ENCODE results near the gene CHEK2. TPM values are rescaled to one million over a fixed set of nuclear protein-coding genes. Genes with fewer than 3 reads are reported as not detected.
A peak's percentile ranks its signal among the peaks of the same experiment; 100 is the strongest.

Gene CHEK2
- total RNA-seq, 4 donors from 2014 or later = 7.1 to 16.0 (median 9.4) TPM

DNA sequence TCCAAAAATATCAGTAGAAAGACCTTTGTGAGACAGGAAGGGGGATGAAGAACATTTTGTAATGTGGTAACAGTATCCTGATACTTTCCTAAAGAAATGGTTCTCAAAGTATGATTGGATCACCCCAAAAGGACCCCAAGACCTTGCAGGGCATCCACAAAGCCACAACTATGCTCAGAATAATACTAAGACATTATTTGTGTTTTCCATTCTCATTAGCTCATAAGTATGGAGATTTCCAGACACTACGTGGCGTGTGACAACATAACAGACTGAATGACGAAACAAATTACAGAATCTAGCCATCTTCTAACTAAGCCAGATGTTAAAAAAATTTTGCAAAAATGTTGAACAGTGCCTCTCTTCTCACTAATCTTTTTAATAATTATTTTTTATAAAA, 24.9 kb downstream of the CHEK2 start:
- Histone ChIP-seq H3K27me3 (no peaks in the 10 kb centered on the region), H3K4me3 (replicated peaks in 1 of 3) (no peak overlapping the region), H3K36me3 (no peaks in the 10 kb centered on the region), H3K9me3 (no peaks in the 10 kb centered on the region), H3K27ac (no peak overlapping the region), H3K4me1 (peaks cover 3 to 7% of the 10 kb centered on the region in 2 donors)
- TF ChIP-seq, protein P1, sequence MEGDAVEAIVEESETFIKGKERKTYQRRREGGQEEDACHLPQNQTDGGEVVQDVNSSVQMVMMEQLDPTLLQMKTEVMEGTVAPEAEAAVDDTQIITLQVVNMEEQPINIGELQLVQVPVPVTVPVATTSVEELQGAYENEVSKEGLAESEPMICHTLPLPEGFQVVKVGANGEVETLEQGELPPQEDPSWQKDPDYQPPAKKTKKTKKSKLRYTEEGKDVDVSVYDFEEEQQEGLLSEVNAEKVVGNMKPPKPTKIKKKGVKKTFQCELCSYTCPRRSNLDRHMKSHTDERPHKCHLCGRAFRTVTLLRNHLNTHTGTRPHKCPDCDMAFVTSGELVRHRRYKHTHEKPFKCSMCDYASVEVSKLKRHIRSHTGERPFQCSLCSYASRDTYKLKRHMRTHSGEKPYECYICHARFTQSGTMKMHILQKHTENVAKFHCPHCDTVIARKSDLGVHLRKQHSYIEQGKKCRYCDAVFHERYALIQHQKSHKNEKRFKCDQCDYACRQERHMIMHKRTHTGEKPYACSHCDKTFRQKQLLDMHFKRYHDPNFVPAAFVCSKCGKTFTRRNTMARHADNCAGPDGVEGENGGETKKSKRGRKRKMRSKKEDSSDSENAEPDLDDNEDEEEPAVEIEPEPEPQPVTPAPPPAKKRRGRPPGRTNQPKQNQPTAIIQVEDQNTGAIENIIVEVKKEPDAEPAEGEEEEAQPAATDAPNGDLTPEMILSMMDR (IDR thresholded peaks at IDR 0.05) = no peak
- no peak for TF ChIP-seq POLR2A (IDR thresholded peaks at IDR 0.05)
- DNase-seq = no peak
- intact Hi-C loops (cut with DNase I) = no loop called here
- WGBS, 2 donors = 98% methylated on average over 3 of the region's 3 CpGs

DNA sequence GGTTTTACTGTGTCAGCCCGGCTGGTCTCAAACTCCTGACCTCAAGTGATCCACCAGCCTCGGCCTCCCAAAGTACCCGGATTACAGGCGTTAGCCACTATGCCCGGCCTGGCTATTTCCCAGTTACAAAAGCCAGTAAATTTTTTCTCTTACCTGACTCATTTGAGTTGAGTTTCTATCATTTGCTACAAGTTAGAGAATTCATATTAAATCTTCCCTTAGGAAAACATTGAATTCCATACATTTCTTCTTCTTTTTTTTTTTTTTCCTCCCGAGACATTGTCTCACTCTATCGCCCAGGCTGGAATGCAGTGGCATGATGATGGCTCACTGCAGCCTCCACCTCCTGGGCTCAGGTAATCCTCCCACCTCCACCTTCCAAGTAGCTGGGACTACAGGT, 26.0 kb downstream of the CHEK2 start:
- intact Hi-C loops (cut with DNase I) = no loop called here
- 90 to 93% methylated on average over 7 of the region's 7 CpGs for WGBS, 2 donors
- H3K4me3 ChIP-seq (replicated peaks in 1 of 3) = no peak overlapping the region
- DNase-seq = no peak
- H3K36me3 ChIP-seq = no peaks in the 10 kb centered on the region
- no peaks in the 10 kb centered on the region for H3K9me3 ChIP-seq
- no peak overlapping the region for H3K27ac ChIP-seq
- peaks cover 7 to 11% of the 10 kb centered on the region in 2 donors for H3K4me1 ChIP-seq
- no peaks in the 10 kb centered on the region for H3K27me3 ChIP-seq
- TF ChIP-seq POLR2A (IDR thresholded peaks at IDR 0.05) = no peak
- TF ChIP-seq, protein P1 (IDR thresholded peaks at IDR 0.05) = no peak

DNA sequence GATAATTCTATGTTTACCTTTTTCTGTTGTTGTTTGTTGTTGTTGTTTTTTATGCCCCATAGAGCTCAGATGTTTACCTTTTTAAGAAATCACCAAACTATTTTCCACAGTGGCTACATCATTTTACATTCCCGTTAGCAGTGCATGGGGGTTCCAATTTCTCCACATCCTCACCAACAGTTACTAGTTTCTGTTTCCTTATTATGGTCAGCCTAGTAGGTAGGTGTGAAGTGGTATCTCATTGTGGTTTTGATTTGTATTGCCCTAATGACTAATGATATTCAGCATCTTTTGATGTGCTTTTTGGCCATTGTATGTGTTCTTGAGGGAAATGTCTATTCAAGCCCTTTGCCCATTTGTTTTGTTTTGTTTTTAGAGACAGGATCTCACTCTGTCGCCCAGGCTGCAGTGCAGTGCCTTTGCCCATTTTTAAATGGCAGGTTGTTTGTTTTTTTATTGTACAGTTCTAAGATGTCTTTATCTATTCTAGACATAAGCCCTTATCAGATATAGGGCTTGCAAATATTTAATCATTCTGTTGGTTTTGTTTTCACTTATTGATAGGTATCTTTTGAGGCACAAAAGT, 27.5 kb downstream of the CHEK2 start:
- no peak for TF ChIP-seq POLR2A (IDR thresholded peaks at IDR 0.05)

GRCh38 chr22:28711820-28712777, 29.5 kb downstream of the CHEK2 start:
- Histone ChIP-seq H3K9me3 (no peaks in the 10 kb centered on the region), H3K4me3 (replicated peaks in 1 of 3) (no peak overlapping the region), H3K4me1 (peaks cover 10 to 18% of the 10 kb centered on the region in 2 donors), H3K36me3 (no peaks in the 10 kb centered on the region), H3K27me3 (no peaks in the 10 kb centered on the region), H3K27ac (peak overlapping the region; percentile 47 to 75 (median 54))
- WGBS, 2 donors = 52 to 74% methylated on average over 6 of the region's 6 CpGs
- TF ChIP-seq, protein P1 (IDR thresholded peaks at IDR 0.05) = peak in 2 of 6 experiments; percentile 12 to 15
- no peak for TF ChIP-seq POLR2A (IDR thresholded peaks at IDR 0.05)
- intact Hi-C loops (cut with DNase I) = no loop called here
- DNase-seq = no peak

More for the DNA sequence above, 27.5 kb downstream of the CHEK2 start:
- WGBS, 2 donors = 93 to 96% methylated on average over 2 of the region's 2 CpGs
- intact Hi-C loops (cut with DNase I) = no loop called here
- peaks cover 7 to 18% of the 10 kb centered on the region in 2 donors for H3K4me1 ChIP-seq
- no peaks in the 10 kb centered on the region for H3K27me3 ChIP-seq
- H3K36me3 ChIP-seq = no peaks in the 10 kb centered on the region
- no peak overlapping the region for H3K27ac ChIP-seq
- H3K9me3 ChIP-seq = no peaks in the 10 kb centered on the region
- DNase-seq = no peak
- H3K4me3 ChIP-seq (replicated peaks in 1 of 3) = no peak overlapping the region

- WGBS, 2 donors = 66 to 76% methylated on average over 2 of the region's 2 CpGs
- no peaks in the 10 kb centered on the region for H3K9me3 ChIP-seq
- H3K4me3 ChIP-seq (replicated peaks in 1 of 3) = no peak overlapping the region
- H3K4me1 ChIP-seq = peaks cover 12 to 18% of the 10 kb centered on the region in 2 donors
- H3K36me3 ChIP-seq = no peaks in the 10 kb centered on the region
- intact Hi-C loops (cut with DNase I) = no loop called here
- no peaks in the 10 kb centered on the region for H3K27me3 ChIP-seq
- H3K27ac ChIP-seq = peak overlapping the region in 2 of 3 donors; percentile 47 to 75
- TF ChIP-seq, protein P1 (IDR thresholded peaks at IDR 0.05) = no peak
- no peak for TF ChIP-seq POLR2A (IDR thresholded peaks at IDR 0.05)
- no peak for DNase-seq
Observed at GRCh38 chr22:28711341-28711740, 30.3 kb downstream of the CHEK2 start.
